ENCODE data around the gene CCDC192. TPM values are rescaled to one million over a fixed set of nuclear protein-coding genes. Genes with fewer than 3 reads are reported as not detected.

Gene CCDC192
- total RNA-seq, 3 donors from 2014 or later: 1.0 TPM; not detected in 2

DNA sequence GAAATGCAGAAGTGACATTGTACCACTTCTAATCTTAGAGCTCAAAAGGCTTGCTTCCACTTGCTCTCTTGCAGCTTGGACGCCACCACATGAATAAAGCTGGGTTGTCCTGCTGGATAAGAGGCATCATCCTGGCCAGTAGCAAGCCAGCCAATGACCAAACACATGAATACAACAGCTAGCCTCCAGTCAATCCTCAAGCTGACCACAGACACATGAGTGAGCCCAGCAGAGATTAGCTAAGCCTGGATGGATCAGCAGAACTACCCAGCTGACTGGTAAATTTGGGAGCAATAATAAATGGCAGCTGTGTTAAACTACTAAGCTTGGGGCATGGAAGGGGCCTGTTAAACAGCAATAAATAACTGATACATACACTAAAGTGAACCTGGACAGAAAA is 259.3 kb downstream of the CCDC192 start:
- no peak overlapping the region for H3K4me3 ChIP-seq
- peaks cover 44% of the 10 kb centered on the region for H3K4me1 ChIP-seq (ENCODE audit: low read depth)
- intact Hi-C loops (cut with DNase I, micrococcal nuclease): no loop called here
- no peak for TF ChIP-seq CTCF (IDR thresholded peaks at IDR 0.05)
- DNase-seq (no peak), ATAC-seq (no peak)
- H3K36me3 ChIP-seq (ENCODE audit: low read depth): no peaks in the 10 kb centered on the region
- no peaks in the 10 kb centered on the region for H3K9me3 ChIP-seq

DNA sequence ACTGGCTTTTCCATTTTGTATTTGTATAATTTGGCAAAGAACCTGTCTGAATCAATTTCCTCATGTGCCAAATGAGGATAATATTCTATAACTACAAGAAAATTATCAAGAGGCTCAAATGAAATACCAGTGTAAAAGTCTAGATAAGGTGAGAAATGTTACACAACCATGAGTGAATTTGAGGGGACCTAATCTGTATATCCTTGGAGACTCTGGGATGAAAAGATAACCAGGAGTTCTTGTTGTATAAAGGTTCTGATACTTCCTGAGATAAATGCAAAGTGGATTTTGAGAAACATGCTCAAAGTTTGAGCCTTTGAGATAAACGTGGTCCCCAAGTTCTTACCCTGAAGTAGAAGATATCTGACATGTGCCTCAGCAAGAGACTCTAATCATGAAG is 260.0 kb downstream of the CCDC192 start:
- TF ChIP-seq CTCF (IDR thresholded peaks at IDR 0.05): no peak
- DNase-seq (no peak), ATAC-seq (no peak)
- Histone ChIP-seq H3K4me1 (ENCODE audit: low read depth) (peaks cover 40% of the 10 kb centered on the region), H3K9me3 (no peaks in the 10 kb centered on the region), H3K4me3 (no peak overlapping the region), H3K36me3 (ENCODE audit: low read depth) (no peaks in the 10 kb centered on the region)
- intact Hi-C loops (cut with DNase I, micrococcal nuclease): no loop called here

- Histone ChIP-seq H3K9me3 (no peaks in the 10 kb centered on the region), H3K36me3 (ENCODE audit: low read depth) (no peaks in the 10 kb centered on the region), H3K4me3 (no peak overlapping the region), H3K4me1 (ENCODE audit: low read depth) (peaks cover 36% of the 10 kb centered on the region)
- no peak for TF ChIP-seq CTCF (IDR thresholded peaks at IDR 0.05)
- intact Hi-C loops (cut with DNase I, micrococcal nuclease): no loop called here
- ATAC-seq: no peak
- DNase-seq: no peak
Measured at GRCh38 chr5:127963931-127964330, 260.7 kb downstream of the CCDC192 start.

GRCh38 chr5:127967323-127967982 is 264.3 kb downstream of the CCDC192 start:
- DNase-seq (no peak), ATAC-seq (no peak)
- Histone ChIP-seq H3K4me1 (ENCODE audit: low read depth) (peaks cover 7% of the 10 kb centered on the region), H3K4me3 (no peak overlapping the region), H3K36me3 (ENCODE audit: low read depth) (no peaks in the 10 kb centered on the region), H3K9me3 (no peaks in the 10 kb centered on the region)
- TF ChIP-seq CTCF (IDR thresholded peaks at IDR 0.05): no peak
- intact Hi-C loops (cut with DNase I, micrococcal nuclease): no loop called here

- no peaks in the 10 kb centered on the region for H3K9me3 ChIP-seq
- peaks cover under 1% of the 10 kb centered on the region for H3K4me1 ChIP-seq (ENCODE audit: low read depth)
- ATAC-seq: no peak
- H3K4me3 ChIP-seq: no peak overlapping the region
- H3K36me3 ChIP-seq (ENCODE audit: low read depth): no peaks in the 10 kb centered on the region
- no peak for DNase-seq
- TF ChIP-seq CTCF (IDR thresholded peaks at IDR 0.05): no peak
- intact Hi-C loops (cut with DNase I, micrococcal nuclease): no loop called here
Measured at GRCh38 chr5:127967983-127968592, 264.9 kb downstream of the CCDC192 start.
